ENCODE data around the gene GNAZ.

GNAZ gene

DNA sequence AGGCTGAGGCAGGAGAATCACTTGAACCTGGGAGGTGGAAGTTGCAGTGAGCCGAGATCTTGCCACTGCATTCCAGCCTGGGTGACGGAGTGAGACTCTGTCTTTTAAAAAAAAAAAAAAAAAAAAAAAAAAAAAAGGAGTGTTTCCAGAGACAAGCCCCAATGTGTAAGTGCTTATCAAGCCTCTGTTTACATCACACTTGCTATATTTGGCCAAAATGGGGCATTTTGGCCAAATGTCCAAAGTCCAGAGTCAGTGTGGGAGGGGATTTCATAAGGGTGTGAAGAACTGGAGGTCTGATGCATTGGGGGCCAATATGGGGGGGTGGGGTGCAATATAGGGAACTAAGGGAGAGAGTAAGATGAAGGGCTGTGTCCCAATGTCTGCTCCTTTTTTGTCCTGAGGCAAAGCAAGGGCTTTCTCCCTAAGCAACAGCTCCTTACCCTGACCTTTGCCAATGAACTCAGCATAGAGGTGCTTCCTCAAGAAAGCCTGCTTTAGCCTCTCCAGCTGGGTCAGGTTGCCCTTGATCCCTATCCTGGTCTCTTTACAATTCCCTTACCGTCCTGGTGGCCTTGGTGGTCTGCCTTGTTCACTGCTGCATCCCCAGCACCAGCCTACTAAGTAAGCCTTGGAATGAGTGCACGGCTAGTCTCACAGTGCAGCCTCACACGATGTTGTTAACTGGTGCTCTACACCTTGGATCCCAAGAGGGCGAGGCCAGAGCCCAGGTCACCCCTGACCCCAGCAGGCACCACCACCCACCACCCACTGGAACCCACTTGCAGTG, 95.9 kb downstream of the GNAZ start:
- no peak overlapping the region for H3K4me3 ChIP-seq (ENCODE audit: low read depth, low read length)
- no peak for DNase-seq (ENCODE audit: low read depth)
- TF ChIP-seq, protein P1, sequence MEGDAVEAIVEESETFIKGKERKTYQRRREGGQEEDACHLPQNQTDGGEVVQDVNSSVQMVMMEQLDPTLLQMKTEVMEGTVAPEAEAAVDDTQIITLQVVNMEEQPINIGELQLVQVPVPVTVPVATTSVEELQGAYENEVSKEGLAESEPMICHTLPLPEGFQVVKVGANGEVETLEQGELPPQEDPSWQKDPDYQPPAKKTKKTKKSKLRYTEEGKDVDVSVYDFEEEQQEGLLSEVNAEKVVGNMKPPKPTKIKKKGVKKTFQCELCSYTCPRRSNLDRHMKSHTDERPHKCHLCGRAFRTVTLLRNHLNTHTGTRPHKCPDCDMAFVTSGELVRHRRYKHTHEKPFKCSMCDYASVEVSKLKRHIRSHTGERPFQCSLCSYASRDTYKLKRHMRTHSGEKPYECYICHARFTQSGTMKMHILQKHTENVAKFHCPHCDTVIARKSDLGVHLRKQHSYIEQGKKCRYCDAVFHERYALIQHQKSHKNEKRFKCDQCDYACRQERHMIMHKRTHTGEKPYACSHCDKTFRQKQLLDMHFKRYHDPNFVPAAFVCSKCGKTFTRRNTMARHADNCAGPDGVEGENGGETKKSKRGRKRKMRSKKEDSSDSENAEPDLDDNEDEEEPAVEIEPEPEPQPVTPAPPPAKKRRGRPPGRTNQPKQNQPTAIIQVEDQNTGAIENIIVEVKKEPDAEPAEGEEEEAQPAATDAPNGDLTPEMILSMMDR (IDR thresholded peaks at IDR 0.05; ENCODE audit: insufficient read depth, low read depth, low read length, missing control alignments) = no peak

DNA sequence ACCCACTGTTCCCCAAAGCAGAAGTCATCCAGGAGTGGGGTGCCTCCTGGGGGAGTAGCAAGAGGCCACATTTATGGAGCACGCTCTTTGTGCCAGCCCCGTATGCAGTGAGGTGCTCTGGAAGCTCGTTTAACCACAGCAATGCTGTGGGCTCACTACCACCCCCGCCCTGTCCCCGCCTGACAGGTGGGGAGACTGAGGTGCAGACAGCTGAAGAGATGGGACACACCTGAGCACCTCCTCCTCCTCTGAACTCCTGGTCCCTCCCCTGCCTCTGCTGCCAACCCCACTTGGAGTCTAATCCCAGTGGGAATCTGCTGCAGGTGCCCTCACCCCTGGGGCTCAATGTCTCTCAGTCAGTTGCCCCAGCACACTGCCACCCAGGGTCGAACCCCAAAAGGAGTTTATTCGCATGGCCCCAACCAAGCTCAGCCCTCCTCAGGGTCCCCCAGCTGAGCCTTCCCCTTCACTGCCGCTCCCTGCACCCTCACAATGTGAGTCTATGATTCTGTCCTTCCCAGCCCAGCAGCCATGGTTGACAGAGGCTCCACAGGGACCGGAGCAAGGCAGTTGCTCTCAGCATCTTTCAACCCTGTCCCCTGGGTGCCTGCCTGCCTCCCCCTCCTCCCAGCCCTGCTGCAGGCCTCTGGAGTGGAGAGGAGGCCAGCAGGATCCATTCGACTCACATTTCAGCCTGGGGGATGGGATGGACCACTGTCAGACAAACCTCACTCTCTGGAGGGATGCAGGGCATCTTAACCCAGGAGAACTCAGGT, 96.7 kb downstream of the GNAZ start:
- no peak for DNase-seq (ENCODE audit: low read depth)
- H3K4me3 ChIP-seq (ENCODE audit: low read depth, low read length) = no peak overlapping the region
- TF ChIP-seq, protein P1 (IDR thresholded peaks at IDR 0.05; ENCODE audit: insufficient read depth, low read depth, low read length, missing control alignments) = no peak

DNA sequence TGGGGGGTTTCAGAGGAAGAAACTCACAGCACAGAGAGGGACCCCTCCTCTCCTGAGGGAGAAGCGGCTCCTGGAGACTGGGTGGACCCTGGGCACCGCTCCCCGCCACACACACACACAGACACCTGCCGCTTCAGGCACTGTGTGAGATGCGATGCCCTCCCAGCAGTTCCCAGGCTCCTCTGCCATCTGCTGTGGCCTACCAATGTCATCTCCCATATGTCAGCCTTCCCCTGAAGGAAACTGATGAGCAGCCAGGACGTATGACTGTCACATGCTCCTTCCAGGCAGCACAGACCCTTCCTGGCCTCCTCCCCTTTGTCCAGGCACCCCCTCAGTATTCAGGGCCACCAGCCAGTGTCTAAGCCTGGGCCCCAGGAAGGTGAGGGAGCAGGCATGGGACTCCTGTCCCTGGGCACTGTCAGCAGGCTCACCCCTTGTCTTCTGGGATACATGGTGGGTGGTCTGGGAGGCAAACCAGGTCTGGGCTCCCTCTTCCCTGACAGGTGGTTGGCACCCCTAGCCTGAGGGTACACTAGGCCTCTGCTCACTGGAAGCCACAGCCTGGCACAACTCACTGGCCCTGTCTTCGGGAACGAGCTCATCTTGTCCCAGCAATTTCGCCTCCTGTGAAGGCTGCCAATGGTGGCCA, 98.2 kb downstream of the GNAZ start:
- no peak overlapping the region for H3K4me3 ChIP-seq (ENCODE audit: low read depth, low read length)
- TF ChIP-seq, protein P1 (IDR thresholded peaks at IDR 0.05; ENCODE audit: insufficient read depth, low read depth, low read length, missing control alignments) = no peak
- DNase-seq (ENCODE audit: low read depth) = no peak

DNA sequence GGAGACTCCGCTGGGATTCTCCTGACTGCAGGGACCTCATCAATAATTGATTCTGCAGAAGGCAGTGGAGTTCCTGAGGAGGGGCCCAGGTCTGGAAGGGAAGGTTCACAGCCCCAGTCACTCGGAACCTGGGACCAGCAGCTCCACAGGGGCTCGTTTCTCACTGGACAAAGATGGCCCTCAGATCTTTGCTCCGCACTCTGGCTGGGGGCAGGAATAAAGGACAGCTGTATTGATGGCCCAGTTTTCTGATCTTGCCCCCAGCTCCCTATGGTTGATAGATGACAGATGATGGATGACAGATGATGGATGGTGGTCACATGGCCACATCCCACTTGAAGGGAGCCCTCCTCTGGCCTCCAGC, 98.7 kb downstream of the GNAZ start:
- DNase-seq (ENCODE audit: low read depth) = no peak
- H3K4me3 ChIP-seq (ENCODE audit: low read depth, low read length) = no peak overlapping the region
- TF ChIP-seq, protein P1 (IDR thresholded peaks at IDR 0.05; ENCODE audit: insufficient read depth, low read depth, low read length, missing control alignments) = no peak

All from GM12865 (cell line).